ENCODE measurements around the gene TMEM202. TPM values are rescaled to one million over a fixed set of nuclear protein-coding genes. Genes with fewer than 3 reads are reported as not detected.
A peak's percentile ranks its signal among the peaks of the same experiment; 100 is the strongest.
"Not testable (repeated sequence)": the region's sequence is repeated elsewhere in the genome, so short reads cannot be mapped to it uniquely, and the experiment has no call there.

TMEM202 gene
- total RNA-seq, 6 experiments from 2014 or later, result not detected

- peaks cover 18% of the 10 kb centered on the region for H3K27me3 Mint-ChIP-seq (ENCODE audit: insufficient read depth)
- no peaks in the 10 kb centered on the region for H3K9me3 Mint-ChIP-seq
- TF ChIP-seq CTCF (IDR thresholded peaks at IDR 0.05), result no peak
- peaks cover 11% of the 10 kb centered on the region for H3K4me1 Mint-ChIP-seq (ENCODE audit: low read depth)
- no peak for DNase-seq
- H3K4me3 Mint-ChIP-seq, result no peak overlapping the region
- no peak overlapping the region for H3K27ac Mint-ChIP-seq
- H3K36me3 Mint-ChIP-seq (ENCODE audit: low read depth), result no peaks in the 10 kb centered on the region
Measured at GRCh38 chr15:72380743-72381142, 17.4 kb upstream of the TMEM202 start.

- Mint-ChIP-seq H3K9me3 (no peaks in the 10 kb centered on the region), H3K4me1 (ENCODE audit: low read depth) (no peaks in the 10 kb centered on the region), H3K4me3 (no peak overlapping the region), H3K36me3 (ENCODE audit: low read depth) (no peaks in the 10 kb centered on the region), H3K27me3 (ENCODE audit: insufficient read depth) (peaks cover 16% of the 10 kb centered on the region), H3K27ac (no peak overlapping the region)
- peak; percentile 59 for TF ChIP-seq CTCF (IDR thresholded peaks at IDR 0.05)
- DNase-seq, result peak; percentile 10
Measured at GRCh38 chr15:72382146-72382545, 16.0 kb upstream of the TMEM202 start.

GRCh38 chr15:72387741-72388140 is 10.4 kb upstream of the TMEM202 start:
- H3K9me3 Mint-ChIP-seq, result no peaks in the 10 kb centered on the region
- H3K4me3 Mint-ChIP-seq, result no peak overlapping the region
- peaks cover 18% of the 10 kb centered on the region for H3K27me3 Mint-ChIP-seq (ENCODE audit: insufficient read depth)
- H3K27ac Mint-ChIP-seq, result no peak overlapping the region
- H3K4me1 Mint-ChIP-seq (ENCODE audit: low read depth), result no peaks in the 10 kb centered on the region
- DNase-seq, result no peak
- no peaks in the 10 kb centered on the region for H3K36me3 Mint-ChIP-seq (ENCODE audit: low read depth)
- no peak for TF ChIP-seq CTCF (IDR thresholded peaks at IDR 0.05)

GRCh38 chr15:72389231-72389630 is 8.9 kb upstream of the TMEM202 start:
- H3K27me3 Mint-ChIP-seq (ENCODE audit: insufficient read depth), result peaks cover 11% of the 10 kb centered on the region
- H3K4me3 Mint-ChIP-seq, result no peak overlapping the region
- H3K36me3 Mint-ChIP-seq (ENCODE audit: low read depth), result no peaks in the 10 kb centered on the region
- no peak overlapping the region for H3K27ac Mint-ChIP-seq
- no peaks in the 10 kb centered on the region for H3K9me3 Mint-ChIP-seq
- DNase-seq, result no peak
- no peak for TF ChIP-seq CTCF (IDR thresholded peaks at IDR 0.05)
- H3K4me1 Mint-ChIP-seq (ENCODE audit: low read depth), result no peaks in the 10 kb centered on the region

- not testable (repeated sequence) for H3K4me1 Mint-ChIP-seq (ENCODE audit: low read depth); DNase-seq; H3K36me3 Mint-ChIP-seq (ENCODE audit: low read depth); H3K9me3 Mint-ChIP-seq; H3K27ac Mint-ChIP-seq; H3K4me3 Mint-ChIP-seq
- peaks cover 12% of the 10 kb centered on the region for H3K27me3 Mint-ChIP-seq (ENCODE audit: insufficient read depth)
Measured at GRCh38 chr15:72396331-72396730, 1.8 kb upstream of the TMEM202 start.

- Mint-ChIP-seq H3K9me3 (0 out of 2 replicates have a peak, but pooled peaks cover 4% of the 10 kb centered on the region), H3K27me3 (ENCODE audit: insufficient read depth) (peaks cover 13% of the 10 kb centered on the region), H3K4me1 (ENCODE audit: low read depth) (no peaks in the 10 kb centered on the region), H3K4me3 (no peak overlapping the region), H3K27ac (no peak overlapping the region), H3K36me3 (ENCODE audit: low read depth) (no peaks in the 10 kb centered on the region)
- no peak for DNase-seq
- TF ChIP-seq CTCF (IDR thresholded peaks at IDR 0.05), result no peak
Measured at GRCh38 chr15:72398648-72399047, 543 bp downstream of the TMEM202 start.

Measured in HFFc6 (cell line).